Right hindlimb (tissue), 1 donor: ENCODE measurements around the gene CELA3B.
A peak's percentile ranks its signal among the peaks of the same experiment; 100 is the strongest.
"Not testable (repeated sequence)": the region's sequence is repeated elsewhere in the genome, so short reads cannot be mapped to it uniquely, and the experiment has no call there.

Experiments used
- DNase-seq: peaks from one replicate; pipeline ENCODE4 v3.0.0-alpha.2; 2018

The CELA3B gene

GRCh38 chr1:22014575-22015206, 37.9 kb downstream of the CELA3B start:
- DNase-seq, result not testable (repeated sequence)

GRCh38 chr1:22018583-22019559, 42.0 kb downstream of the CELA3B start:
- DNase-seq, result peak; percentile 26

- DNase-seq, result no peak
Observed at GRCh38 chr1:22021061-22021460, 44.2 kb downstream of the CELA3B start.

- peak; percentile 87 for DNase-seq
Observed at GRCh38 chr1:22024485-22025367, 47.9 kb downstream of the CELA3B start.

- peak; percentile 91 for DNase-seq
Observed at GRCh38 chr1:22025368-22026155, 48.7 kb downstream of the CELA3B start.

- no peak for DNase-seq
Observed at GRCh38 chr1:22026924-22027289, 50.1 kb downstream of the CELA3B start.

GRCh38 chr1:22030057-22030456, 53.2 kb downstream of the CELA3B start:
- no peak for DNase-seq

GRCh38 chr1:22030473-22030872, 53.7 kb downstream of the CELA3B start:
- DNase-seq, result no peak

- DNase-seq, result no peak
Observed at GRCh38 chr1:22031214-22031962, 54.6 kb downstream of the CELA3B start.

- not testable (repeated sequence) for DNase-seq
Observed at GRCh38 chr1:22034834-22035233, 58.0 kb downstream of the CELA3B start.

- DNase-seq, result no peak
Observed at GRCh38 chr1:22037520-22037919, 60.7 kb downstream of the CELA3B start.

- DNase-seq, result peak; percentile 76
Observed at GRCh38 chr1:22038036-22038435, 61.2 kb downstream of the CELA3B start.
